Neural cell (in vitro differentiated cells): ENCODE data around the gene ROR2. TPM values are rescaled to one million over a fixed set of nuclear protein-coding genes. Genes with fewer than 3 reads are reported as not detected.

Experiments
- H2AFZ ChIP-seq: fragments of 200-600, 300-800 bp; sonication (generic), shearing (Covaris generic); 2 replicates; pipeline ENCODE4 v1.6.0; 2014; ENCODE audit warnings: low read depth, mild to moderate bottlenecking, antibody characterized with exemption, low read length, moderate library complexity
- H3F3A ChIP-seq: fragments of 200-600 bp; shearing (Covaris generic); 2 replicates; pipeline ENCODE4 v1.6.1; 2016; ENCODE audit warnings: mild to moderate bottlenecking, moderate library complexity, mixed read lengths, antibody characterized with exemption, low read length; ENCODE audit not compliant: insufficient read depth, poor library complexity, severe bottlenecking
- H3K27ac ChIP-seq: fragments of 200-600, 300-800 bp; sonication (generic), shearing (Covaris generic); 2 replicates; pipeline ENCODE4 v1.5.1; 2014; ENCODE audit warnings: mild to moderate bottlenecking, low read length, moderate library complexity
- H3K27me3 ChIP-seq: fragments of 300-800, 200-600 bp; sonication (generic), shearing (Covaris generic); 2 replicates; pipeline ENCODE4 v1.6.0; 2014; ENCODE audit warnings: mild to moderate bottlenecking, low read depth, low read length, moderate library complexity; ENCODE audit not compliant: insufficient read depth
- H3K36me3 ChIP-seq: fragments of 300-800, 200-600 bp; sonication (generic), shearing (Covaris generic); 2 replicates; pipeline ENCODE4 v1.5.1; 2014; ENCODE audit warnings: mild to moderate bottlenecking, antibody characterized with exemption, low read length, moderate library complexity; ENCODE audit not compliant: insufficient read depth
- H3K4me2 ChIP-seq: fragments of 300-800, 200-600 bp; sonication (generic), shearing (Covaris generic); 2 replicates; pipeline ENCODE4 v1.6.0; 2014; ENCODE audit warnings: mild to moderate bottlenecking, low read length
- H3K4me3 ChIP-seq: fragments of 300-800, 200-600 bp; sonication (generic), shearing (Covaris generic); 2 replicates; pipeline ENCODE4 v1.5.1; 2014; ENCODE audit warnings: mild to moderate bottlenecking, low read length, moderate library complexity
- H3K79me2 ChIP-seq: fragments of 200-600 bp; shearing (Covaris generic); replicated peaks from 2 replicates; pipeline ENCODE4 v1.6.0; 2014; ENCODE audit warnings: mild to moderate bottlenecking, low read length, moderate library complexity; ENCODE audit not compliant: insufficient read depth
- H3K9ac ChIP-seq: fragments of 300-800, 200-600 bp; sonication (generic), shearing (Covaris generic); 2 replicates; pipeline ENCODE4 v1.6.1; 2016; ENCODE audit warnings: mild to moderate bottlenecking, low read length, mixed read lengths
- H3K9me2 ChIP-seq: fragments of 200-600 bp; shearing (Covaris generic); 2 replicates; pipeline ENCODE4 v1.6.1; 2016; ENCODE audit warnings: mild to moderate bottlenecking, low read length, mixed read lengths; ENCODE audit not compliant: insufficient read depth
- H3K9me3 ChIP-seq: fragments of 200-600, 300-800 bp; sonication (generic), shearing (Covaris generic); 2 replicates; pipeline ENCODE4 v1.6.1; 2016; ENCODE audit warnings: mild to moderate bottlenecking, mixed run types, low read length, moderate library complexity, mixed read lengths
- H4K20me1 ChIP-seq: fragments of 200-600 bp; shearing (Covaris generic); 2 replicates; pipeline ENCODE4 v1.6.1; 2016; ENCODE audit warnings: mild to moderate bottlenecking, mixed run types; ENCODE audit not compliant: insufficient read depth
- EP300 ChIP-seq: fragments of 450-650 bp; conservative IDR thresholded peaks from 2 replicates; pipeline ENCODE4 v1.6.1; 2014; ENCODE audit warnings: antibody characterized with exemption, mild to moderate bottlenecking, moderate library complexity; ENCODE audit not compliant: poor library complexity, severe bottlenecking
- EZH2 ChIP-seq: fragments of 200-600, 300-800 bp; shearing (Covaris generic), sonication (generic); IDR thresholded peaks from 2 replicates; pipeline ENCODE4 v1.6.1; 2014; ENCODE audit warnings: antibody characterized with exemption, low read length, borderline replicate concordance, mild to moderate bottlenecking; ENCODE audit not compliant: insufficient read depth, poor library complexity, severe bottlenecking
- MXI1 ChIP-seq: fragments of 450-650 bp; conservative IDR thresholded peaks from 2 replicates; pipeline ENCODE4 v1.6.1; 2014; ENCODE audit warnings: antibody characterized with exemption, mild to moderate bottlenecking; ENCODE audit not compliant: poor library complexity, severe bottlenecking
- POLR2AphosphoS5 ChIP-seq: IDR thresholded peaks from 2 replicates; pipeline ENCODE4 v1.6.1; 2012
- RAD21 ChIP-seq: fragments of 450-650 bp; conservative IDR thresholded peaks from 2 replicates; pipeline ENCODE4 v1.6.1; 2014; ENCODE audit warnings: antibody characterized with exemption, mild to moderate bottlenecking, moderate library complexity
- SMC3 ChIP-seq: fragments of 450-650 bp; conservative IDR thresholded peaks from 2 replicates; pipeline ENCODE4 v1.6.1; 2014; ENCODE audit warnings: antibody characterized with exemption, mild to moderate bottlenecking, moderate library complexity; ENCODE audit not compliant: poor library complexity
- TAF1 ChIP-seq: IDR thresholded peaks from 2 replicates; pipeline ENCODE4 v1.6.1; 2012; ENCODE audit warnings: low read depth
- polyA plus RNA-seq: library from polyadenylated mRNA; depleted of rRNA; stranded (reverse); fragments of >200 nt; gene quantifications from 2 replicates; pipeline ENCODE4 v1.2.3, GENCODE V29; 2014
- TF ChIP-seq, protein P1 (sequence below): IDR thresholded peaks from 2 replicates; pipeline ENCODE4 v1.6.1; 2012; ENCODE audit warnings: borderline replicate concordance
- TF ChIP-seq, protein P2 (sequence below): fragments of 450-650 bp; IDR thresholded peaks from 2 replicates; pipeline ENCODE4 v1.5.1; 2014; ENCODE audit warnings: antibody characterized with exemption, mild to moderate bottlenecking, moderate library complexity; ENCODE audit not compliant: poor library complexity, severe bottlenecking

The ROR2 gene
- polyA plus RNA-seq, 1 donor from 2014 or later = 0.33 TPM

DNA sequence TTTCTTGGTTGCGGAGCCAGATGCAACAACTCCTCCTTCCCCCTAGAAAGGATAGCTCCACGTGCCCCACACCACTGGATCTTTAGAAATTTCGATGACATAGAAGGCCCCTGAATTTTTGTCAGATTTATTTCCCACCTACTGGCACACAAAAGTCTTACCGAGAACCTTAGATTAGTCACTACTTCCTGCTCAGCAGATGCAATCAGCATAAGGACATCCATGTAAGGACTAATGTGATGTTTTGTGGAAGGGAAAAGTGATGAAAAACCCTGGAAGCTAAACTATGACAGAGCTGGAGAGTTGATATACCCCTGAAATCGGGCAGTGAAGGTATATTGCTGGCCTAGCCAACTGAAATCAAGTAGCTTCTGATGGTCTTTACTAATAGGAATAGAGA, 400.9 kb downstream of the ROR2 start:
- Histone ChIP-seq H3F3A (no peaks in the 10 kb centered on the region), H3K4me3 (no peak overlapping the region), H4K20me1 (no peaks in the 10 kb centered on the region), H3K79me2 (no peaks in the 10 kb centered on the region), H3K4me2 (no peak overlapping the region), H3K36me3 (no peaks in the 10 kb centered on the region), H3K9me3 (no peaks in the 10 kb centered on the region), H3K9me2 (no peaks in the 10 kb centered on the region), H2AFZ (no peak overlapping the region), H3K9ac (no peak overlapping the region), H3K27ac (no peak overlapping the region), H3K27me3 (no peaks in the 10 kb centered on the region)
- TF ChIP-seq, protein P1, sequence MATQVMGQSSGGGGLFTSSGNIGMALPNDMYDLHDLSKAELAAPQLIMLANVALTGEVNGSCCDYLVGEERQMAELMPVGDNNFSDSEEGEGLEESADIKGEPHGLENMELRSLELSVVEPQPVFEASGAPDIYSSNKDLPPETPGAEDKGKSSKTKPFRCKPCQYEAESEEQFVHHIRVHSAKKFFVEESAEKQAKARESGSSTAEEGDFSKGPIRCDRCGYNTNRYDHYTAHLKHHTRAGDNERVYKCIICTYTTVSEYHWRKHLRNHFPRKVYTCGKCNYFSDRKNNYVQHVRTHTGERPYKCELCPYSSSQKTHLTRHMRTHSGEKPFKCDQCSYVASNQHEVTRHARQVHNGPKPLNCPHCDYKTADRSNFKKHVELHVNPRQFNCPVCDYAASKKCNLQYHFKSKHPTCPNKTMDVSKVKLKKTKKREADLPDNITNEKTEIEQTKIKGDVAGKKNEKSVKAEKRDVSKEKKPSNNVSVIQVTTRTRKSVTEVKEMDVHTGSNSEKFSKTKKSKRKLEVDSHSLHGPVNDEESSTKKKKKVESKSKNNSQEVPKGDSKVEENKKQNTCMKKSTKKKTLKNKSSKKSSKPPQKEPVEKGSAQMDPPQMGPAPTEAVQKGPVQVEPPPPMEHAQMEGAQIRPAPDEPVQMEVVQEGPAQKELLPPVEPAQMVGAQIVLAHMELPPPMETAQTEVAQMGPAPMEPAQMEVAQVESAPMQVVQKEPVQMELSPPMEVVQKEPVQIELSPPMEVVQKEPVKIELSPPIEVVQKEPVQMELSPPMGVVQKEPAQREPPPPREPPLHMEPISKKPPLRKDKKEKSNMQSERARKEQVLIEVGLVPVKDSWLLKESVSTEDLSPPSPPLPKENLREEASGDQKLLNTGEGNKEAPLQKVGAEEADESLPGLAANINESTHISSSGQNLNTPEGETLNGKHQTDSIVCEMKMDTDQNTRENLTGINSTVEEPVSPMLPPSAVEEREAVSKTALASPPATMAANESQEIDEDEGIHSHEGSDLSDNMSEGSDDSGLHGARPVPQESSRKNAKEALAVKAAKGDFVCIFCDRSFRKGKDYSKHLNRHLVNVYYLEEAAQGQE = no peak
- TF ChIP-seq POLR2AphosphoS5 (no peak), TAF1 (no peak), SMC3 (no peak), RAD21 (no peak), MXI1 (no peak), EZH2 (no peak), EP300 (no peak)
- TF ChIP-seq, protein P2, sequence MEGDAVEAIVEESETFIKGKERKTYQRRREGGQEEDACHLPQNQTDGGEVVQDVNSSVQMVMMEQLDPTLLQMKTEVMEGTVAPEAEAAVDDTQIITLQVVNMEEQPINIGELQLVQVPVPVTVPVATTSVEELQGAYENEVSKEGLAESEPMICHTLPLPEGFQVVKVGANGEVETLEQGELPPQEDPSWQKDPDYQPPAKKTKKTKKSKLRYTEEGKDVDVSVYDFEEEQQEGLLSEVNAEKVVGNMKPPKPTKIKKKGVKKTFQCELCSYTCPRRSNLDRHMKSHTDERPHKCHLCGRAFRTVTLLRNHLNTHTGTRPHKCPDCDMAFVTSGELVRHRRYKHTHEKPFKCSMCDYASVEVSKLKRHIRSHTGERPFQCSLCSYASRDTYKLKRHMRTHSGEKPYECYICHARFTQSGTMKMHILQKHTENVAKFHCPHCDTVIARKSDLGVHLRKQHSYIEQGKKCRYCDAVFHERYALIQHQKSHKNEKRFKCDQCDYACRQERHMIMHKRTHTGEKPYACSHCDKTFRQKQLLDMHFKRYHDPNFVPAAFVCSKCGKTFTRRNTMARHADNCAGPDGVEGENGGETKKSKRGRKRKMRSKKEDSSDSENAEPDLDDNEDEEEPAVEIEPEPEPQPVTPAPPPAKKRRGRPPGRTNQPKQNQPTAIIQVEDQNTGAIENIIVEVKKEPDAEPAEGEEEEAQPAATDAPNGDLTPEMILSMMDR = no peak

DNA sequence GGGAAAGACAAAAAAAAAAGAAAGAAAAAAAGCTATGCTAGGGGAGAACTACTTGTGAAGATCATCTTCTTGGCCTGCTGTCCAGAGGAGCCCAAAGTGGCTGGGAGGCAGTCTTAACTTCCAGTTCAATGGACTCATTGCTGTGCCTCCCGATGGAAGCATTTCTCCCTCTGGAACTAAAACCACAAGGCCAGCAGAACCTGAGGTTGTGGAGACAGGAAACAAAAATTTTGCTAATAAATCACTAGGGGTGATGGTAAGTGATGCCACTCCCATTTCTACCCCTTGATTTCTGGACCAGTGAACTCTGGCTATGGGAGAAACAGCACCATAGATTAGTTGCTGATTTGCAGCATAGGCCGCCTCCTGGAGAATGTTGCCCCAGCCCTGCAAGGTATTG, 402.9 kb downstream of the ROR2 start:
- no peaks in the 10 kb centered on the region for H3K36me3 ChIP-seq
- no peaks in the 10 kb centered on the region for H3K9me2 ChIP-seq
- no peak overlapping the region for H3K4me2 ChIP-seq
- H3K9ac ChIP-seq = no peak overlapping the region
- H2AFZ ChIP-seq = no peak overlapping the region
- no peaks in the 10 kb centered on the region for H4K20me1 ChIP-seq
- H3F3A ChIP-seq = no peaks in the 10 kb centered on the region
- H3K27me3 ChIP-seq = no peaks in the 10 kb centered on the region
- no peak overlapping the region for H3K4me3 ChIP-seq
- TF ChIP-seq, protein P1 = no peak
- TF ChIP-seq EZH2 = no peak
- no peak for TF ChIP-seq MXI1
- TF ChIP-seq, protein P2 = no peak
- no peak for TF ChIP-seq EP300
- no peak for TF ChIP-seq TAF1
- no peak for TF ChIP-seq SMC3
- no peak for TF ChIP-seq RAD21
- TF ChIP-seq POLR2AphosphoS5 = no peak
- H3K27ac ChIP-seq = no peak overlapping the region
- H3K9me3 ChIP-seq = no peaks in the 10 kb centered on the region
- H3K79me2 ChIP-seq = no peaks in the 10 kb centered on the region
